HTR-8/SVneo (cell line): ENCODE measurements around the gene KRT13.

Source experiments
- DNase-seq: peaks from one replicate; pipeline ENCODE4 v3.0.0; 2011; ENCODE audit warnings: low spot score, mixed read lengths; ENCODE audit not compliant: insufficient read length
- FAIRE-seq: peaks from 2 replicates; lab custom pipeline; 2011; peaks lifted over from hg19 to GRCh38; lab: Jason Lieb, UNC

Gene KRT13

GRCh38 chr17:41521574-41522261 is 16.3 kb upstream of the KRT13 start:
- DNase-seq (peak; percentile 73), FAIRE-seq (peak; percentile 85)

DNA sequence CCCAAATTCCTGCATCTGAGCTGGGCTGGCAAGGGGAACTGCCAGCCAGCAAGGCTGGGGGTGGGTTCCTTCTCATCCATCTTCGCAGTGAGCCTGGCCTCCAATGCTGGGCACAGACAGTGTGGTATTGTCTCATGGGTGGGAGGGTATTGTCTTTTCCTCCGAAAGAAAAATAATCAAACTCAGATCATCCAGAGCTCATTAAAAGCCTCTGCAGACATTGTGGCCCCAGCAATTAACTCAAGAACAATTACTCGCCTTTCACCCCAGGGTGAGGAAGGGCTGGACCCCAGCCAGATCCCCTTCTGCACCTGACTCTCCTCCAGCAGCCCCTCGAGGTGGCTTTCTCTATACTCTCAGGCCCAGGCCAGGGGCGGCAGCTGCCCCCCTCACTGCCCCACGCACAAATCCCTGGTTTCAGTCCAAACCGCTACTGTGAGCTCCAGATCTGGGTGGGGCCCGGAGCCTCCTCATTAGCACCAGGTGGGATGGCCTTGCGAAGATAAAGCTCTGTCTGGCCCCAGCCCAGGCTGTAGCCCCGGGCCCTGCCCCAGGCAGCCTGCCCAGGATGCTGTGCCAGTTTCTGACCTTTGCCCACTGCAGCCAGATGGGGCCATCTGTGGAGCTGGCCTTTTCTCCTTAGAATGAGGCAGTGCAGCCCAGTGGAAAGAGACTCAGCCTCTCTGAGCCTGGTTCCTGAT is 15.6 kb upstream of the KRT13 start:
- DNase-seq = no peak
- FAIRE-seq = peak; percentile 9

DNA sequence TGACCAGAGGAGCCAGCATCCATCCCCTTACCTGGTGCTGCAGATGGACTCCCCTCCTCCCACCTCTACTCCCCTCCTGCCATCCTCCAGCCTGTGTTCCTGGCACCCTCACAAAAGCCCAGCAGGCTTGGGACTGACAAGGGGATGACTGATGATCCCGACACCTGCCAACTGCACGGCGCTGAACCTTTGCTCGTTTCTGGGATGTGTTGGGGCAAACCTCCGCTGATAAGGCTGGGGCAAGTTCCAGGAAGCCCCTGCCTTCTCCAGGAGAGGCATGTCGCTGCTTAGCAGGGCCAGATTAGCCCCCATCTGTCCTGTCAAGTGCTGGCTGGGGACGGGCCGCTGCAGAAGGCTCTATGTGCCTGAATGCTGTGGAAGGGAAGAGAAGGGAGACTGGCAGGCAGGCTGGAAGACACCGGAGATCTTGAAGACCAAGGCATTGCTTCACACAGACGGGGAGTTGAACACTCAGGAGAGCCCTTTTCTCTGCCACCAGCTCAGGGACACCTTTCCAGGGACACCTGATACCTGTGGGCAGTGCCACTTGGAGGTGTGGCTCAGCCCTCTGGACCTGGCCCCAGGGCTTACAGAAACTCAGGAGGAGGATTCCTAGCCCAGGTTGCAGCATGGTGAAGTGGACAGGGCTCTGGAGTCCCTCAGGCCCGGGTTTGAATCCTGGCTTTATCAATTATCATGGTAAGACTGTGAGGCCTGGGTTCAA is 14.3 kb upstream of the KRT13 start:
- DNase-seq (no peak), FAIRE-seq (no peak)

DNA sequence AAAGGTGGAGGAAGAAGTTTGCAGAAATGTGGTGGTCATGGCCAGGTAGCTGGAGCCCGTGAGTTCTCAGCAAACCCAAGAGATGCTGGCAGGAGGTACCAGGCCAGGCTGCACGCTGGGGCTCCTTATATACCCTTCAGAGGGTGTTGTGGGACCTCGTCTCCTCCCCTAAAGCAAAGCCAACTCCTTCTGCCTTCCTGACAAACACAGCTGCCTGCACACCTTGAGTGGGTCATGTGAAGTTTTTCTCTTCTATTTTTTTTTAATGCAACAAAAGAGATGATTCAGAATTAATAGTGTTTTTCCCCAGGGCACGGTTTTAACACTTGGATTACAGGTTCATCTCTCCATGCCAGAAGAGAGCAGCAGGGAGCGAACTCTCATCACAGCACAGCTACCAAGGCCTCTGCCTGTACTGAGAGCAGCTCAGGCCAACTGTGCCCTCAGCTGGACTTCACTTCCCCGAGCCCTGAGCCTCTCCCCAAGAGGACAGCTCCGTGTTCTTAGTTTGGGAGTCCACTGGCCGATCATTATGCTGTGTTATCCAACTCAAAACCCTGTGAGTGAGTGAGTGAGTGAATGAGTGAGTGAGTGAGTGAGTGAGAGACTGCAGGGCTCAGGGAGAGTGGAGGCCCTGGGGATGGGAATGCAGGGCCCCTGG is 13.5 kb upstream of the KRT13 start, which contains the start of gene KRT15:
TSS of gene KRT15 (minus strand) at position 102 of the 661 bp plus-strand sequence. CDS start at position 39, 63 bp downstream.
- no peak for FAIRE-seq
- no peak for DNase-seq

- DNase-seq = no peak
- FAIRE-seq = no peak
These were observed 12.6 kb upstream of the KRT13 start for GRCh38 chr17:41518031-41518430.

- FAIRE-seq = peak; percentile 31
- DNase-seq = no peak
These were observed 11.4 kb upstream of the KRT13 start for GRCh38 chr17:41516830-41517283.

GRCh38 chr17:41516147-41516829 is 10.9 kb upstream of the KRT13 start:
- FAIRE-seq = no peak

GRCh38 chr17:41513168-41513547 is 7.7 kb upstream of the KRT13 start:
- FAIRE-seq = no peak
- no peak for DNase-seq

More at GRCh38 chr17:41516147-41516829, 10.9 kb upstream of the KRT13 start:
- no peak for DNase-seq

- no peak for DNase-seq
- no peak for FAIRE-seq
These were observed 7.2 kb upstream of the KRT13 start for GRCh38 chr17:41512546-41513167.

DNA sequence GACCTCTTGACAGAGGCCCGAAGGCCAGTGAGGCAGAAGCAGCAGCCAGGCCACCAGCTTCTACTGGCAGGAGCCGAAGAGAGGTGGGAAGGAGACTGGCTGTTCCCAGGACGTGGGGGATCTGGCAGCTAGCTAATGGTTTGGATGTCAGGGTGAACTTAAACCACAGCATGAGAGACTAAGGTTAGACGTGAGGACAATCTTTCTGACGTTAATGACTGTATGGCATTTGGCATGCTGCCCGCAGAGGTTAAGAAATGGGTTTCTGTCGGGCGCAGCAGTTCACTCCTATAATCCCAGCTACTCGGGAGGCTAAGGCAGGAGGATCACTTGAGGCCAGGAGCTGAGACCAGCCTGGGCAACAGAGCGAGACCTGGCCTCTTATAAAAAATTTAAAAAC is 6.3 kb upstream of the KRT13 start:
- no peak for DNase-seq
- no peak for FAIRE-seq

DNA sequence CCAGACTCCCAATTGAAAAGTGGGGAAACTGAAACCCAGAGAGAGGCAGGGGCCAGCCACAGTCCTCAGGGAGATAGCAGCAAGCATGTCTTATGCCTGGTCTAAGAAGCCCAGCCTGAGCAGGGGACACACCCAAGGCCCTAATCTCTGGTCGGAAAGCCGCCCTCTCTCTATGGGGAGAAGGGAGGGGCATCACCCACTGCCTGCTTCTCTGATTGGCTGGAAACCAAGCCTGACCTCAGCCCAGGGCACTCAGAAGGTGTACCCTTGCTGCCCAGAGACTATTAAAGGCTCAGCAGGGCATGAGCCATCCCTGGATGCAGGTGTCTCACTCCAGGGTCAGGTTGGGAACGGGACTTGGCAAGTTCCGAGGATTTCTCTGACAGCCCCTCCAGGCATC is 5.7 kb upstream of the KRT13 start:
- FAIRE-seq = no peak
- no peak for DNase-seq

- no peak for FAIRE-seq
These were observed 5.0 kb upstream of the KRT13 start for GRCh38 chr17:41510251-41511065.

GRCh38 chr17:41507315-41507880 is 2.0 kb upstream of the KRT13 start:
- no peak for FAIRE-seq
- DNase-seq = no peak

More at GRCh38 chr17:41510251-41511065, 5.0 kb upstream of the KRT13 start:
- no peak for DNase-seq

DNA sequence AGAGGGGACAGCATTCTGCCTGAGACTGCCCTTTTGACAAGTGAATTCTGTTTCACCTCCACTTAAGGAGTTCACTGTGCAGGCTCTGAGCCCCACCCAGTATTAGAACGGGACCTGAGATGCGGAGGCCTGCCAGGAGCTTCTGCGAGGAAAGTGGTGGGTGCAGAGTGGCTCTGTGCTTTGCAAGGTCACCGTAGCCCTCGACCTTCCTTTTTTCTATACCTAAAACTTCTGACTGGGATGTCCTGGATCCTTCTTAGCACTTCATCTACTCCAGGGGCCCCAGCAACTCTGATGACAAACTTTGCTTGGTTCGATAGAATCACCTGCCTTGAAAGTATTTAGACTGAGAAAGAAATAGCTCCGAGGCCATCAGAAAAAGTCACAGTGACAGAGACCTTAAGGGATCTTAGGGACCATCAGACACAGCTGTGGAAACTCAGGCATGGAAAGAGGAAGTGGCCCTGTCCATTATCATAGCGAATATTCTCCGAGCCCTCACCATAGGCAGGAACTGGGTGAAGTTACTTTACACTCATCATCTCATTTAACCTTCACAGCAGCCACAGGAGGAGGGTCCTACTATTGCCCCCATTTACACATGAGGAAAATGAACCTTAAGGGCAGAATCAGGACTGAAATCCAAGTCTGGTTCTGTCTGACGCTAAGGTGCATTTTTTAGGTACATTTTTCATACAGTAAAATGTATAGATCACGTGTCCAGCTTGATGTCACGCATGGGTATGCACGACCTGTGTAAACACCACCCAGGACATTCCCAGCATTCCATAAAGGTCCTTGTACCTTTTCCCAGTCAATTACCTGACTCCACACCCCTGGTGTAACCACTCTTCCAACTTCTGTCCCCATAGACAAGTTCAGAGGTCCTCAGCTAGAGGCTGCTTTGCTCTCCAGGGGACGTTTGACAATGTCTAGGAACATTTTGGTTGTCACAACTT is 676 bp upstream of the KRT13 start:
- peak; percentile 54 for FAIRE-seq
- no peak for DNase-seq

GRCh38 chr17:41504246-41504977 is 1.0 kb downstream of the KRT13 start:
- FAIRE-seq (no peak), DNase-seq (no peak)

DNA sequence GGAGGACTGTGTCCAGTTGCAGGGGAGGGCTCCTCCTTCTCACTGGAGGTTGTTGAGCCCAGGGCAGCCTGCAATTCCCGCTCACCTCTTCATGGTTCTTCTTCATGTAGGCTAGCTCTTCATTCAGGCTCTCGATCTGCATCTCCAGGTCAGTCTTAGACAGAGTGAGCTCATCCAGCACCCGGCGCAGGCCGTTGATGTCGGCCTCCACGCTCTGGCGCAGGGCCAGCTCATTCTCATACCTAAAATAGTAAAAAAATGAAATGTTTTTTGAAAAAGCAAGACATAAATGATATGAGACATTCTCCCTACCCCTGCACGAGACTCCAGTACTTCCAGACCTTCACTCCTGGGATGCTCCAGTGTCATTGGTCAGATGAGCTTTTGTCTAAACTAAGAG is 2.2 kb downstream of the KRT13 start:
- DNase-seq (no peak), FAIRE-seq (no peak)
